Daoy (cell line): Measurements from ENCODE around the gene PRAMEF15. TPM values are rescaled to one million over a fixed set of nuclear protein-coding genes. Genes with fewer than 3 reads are reported as not detected.
"Not testable (repeated sequence)": the region's sequence is repeated elsewhere in the genome, so short reads cannot be mapped to it uniquely, and the experiment has no call there.

Experiments used
- DNase-seq: peaks from one replicate; pipeline ENCODE4 v3.0.0-alpha.2; 2015; ENCODE audit warnings: low read depth
- total RNA-seq: library from RNA; depleted of rRNA; stranded (reverse); fragments of >200 nt; shearing (Covaris generic); gene quantifications from 2 replicates; pipeline ENCODE4 v1.2.3, GENCODE V29; 2014; rRNA removed

Gene PRAMEF15
- not detected in 2 replicates for total RNA-seq

DNA sequence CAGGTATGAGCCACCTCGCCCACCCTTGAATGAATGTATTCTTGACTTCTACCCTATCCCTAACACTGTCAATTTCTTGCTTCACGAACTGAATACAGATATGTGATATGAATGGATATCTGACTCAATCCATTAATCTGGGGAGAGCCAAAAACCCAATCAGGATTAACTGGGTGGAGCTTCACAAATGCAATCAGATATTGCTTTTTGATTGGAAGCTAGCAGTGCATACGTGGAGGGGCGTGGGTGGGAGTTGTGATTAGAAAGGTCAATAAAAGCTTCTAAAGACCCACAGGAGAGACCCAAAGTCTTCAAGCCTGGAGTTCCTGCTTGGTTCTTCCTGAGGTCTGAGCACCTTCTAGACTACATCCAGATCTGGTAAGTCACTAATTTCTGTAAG, at the start of gene PRAMEF15:
Gene PRAMEF15 (plus strand): TSS at position 301 of the 400 bp plus-strand sequence. CDS start 2,827 bp downstream, outside the sequence.
- DNase-seq = not testable (repeated sequence)

DNA sequence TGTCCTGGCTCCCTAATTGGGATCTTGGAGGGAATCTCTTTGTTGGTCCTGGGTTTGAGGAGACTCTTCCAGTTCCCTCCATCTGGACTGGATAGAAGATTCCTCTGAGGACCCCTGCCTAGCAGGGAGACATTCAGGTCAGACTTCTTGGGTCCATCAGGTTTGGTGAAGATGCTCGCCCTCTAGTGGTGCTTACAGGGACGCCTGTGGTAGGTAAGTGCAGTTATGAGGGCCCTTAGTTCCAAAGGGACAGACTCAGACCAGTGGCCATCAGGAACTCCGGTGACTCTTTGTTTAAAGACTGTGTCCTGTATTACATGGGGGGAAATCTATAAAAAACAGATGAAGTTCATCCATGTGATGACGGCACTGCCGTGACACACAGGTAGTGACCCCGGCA, 38.4 kb upstream of the PRAMEF15 start:
- not testable (repeated sequence) for DNase-seq

DNA sequence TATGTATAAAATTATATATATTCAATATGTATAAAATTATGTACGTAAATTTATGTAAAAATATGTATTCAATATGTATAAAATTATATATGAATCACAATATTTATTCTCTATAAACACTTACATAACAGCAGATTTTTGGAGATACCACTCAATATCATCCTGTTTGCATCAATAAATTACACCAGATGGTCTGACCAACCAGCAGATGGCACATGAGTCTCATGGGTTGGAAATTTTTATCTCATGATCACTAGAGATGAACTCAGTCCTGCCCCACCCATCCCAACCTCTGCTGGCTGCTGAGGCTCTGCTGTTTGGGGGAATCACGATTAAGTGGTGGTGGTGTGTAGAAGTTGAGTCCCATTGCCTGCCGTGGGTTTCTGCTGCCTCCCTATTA, 35.8 kb upstream of the PRAMEF15 start:
- not testable (repeated sequence) for DNase-seq

DNA sequence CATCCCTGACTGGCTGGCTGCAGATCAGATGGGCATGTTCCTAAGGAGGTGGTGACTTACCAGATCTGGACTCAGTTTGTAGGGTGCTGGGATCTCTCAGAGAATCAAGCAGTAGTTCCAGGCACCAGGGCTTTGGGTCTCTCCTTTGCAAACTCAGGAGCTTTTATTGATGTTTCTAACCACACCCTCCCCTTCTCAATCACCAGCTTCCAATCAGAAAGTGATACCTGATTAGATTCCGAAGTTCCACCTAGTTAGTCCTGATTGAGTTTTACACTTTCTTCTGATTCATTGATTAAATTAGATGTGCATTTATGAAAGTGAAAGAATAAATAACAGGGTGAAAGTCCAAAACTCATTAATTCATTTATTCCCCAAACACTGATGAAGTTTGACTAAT, 30.3 kb upstream of the PRAMEF15 start, which contains the start of gene PRAMEF8:
Gene PRAMEF8 (minus strand): TSS at position 101 of the 400 bp plus-strand sequence. CDS start 1,046 bp downstream, outside the sequence.
- DNase-seq = not testable (repeated sequence)

DNA sequence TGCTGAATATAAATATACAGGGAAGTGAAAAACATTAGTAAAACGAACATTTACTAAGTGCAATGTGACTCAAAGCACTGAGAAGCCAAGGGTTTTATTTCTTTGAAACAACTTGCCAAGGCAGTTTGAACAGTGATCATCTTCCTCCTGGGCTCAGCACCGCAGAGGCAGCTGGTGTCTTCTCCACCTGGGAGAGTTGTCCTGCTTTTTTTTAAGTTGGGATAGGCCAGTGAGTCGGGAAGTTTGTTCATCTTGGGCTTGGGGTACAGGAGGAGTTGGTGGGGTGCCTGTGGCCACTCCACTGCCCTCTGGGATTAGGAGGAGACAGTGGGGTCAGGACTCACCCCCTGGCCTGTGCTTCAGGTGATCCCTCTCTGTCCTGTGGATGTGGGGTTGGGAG, 26.4 kb upstream of the PRAMEF15 start:
- not testable (repeated sequence) for DNase-seq

DNA sequence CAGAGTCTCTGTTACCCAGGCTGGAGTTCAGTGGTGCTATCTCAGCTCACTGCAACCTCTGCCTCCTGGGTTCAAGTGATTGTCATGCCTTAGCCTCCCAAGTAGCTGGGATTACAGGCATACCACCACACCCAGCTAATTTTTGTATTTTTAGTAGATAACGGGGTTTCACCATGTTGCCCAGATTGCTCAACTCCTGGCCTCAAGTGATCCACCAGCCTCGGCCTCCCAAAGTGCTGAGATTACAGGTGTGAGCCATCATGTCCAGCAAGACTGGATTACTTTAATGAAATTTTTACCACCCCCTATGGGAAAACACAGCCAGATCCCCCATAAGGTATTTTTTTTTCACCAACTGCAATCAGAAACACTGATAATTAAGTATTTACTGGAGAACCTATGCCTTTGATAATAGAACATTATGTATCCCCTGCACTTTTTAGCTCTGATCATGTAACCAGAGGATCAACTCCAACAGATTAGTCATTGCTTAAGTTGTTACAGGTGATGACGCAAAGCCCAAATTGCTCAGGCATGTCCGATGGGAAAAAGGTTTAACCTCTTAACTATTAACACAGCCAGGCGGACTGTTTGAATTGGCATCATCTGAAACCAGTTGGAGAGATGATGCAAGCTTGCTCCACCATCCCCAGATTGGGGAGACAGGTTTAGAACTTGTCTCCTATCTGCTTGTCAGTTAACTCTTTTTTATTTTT, 18.0 kb upstream of the PRAMEF15 start:
- not testable (repeated sequence) for DNase-seq

DNA sequence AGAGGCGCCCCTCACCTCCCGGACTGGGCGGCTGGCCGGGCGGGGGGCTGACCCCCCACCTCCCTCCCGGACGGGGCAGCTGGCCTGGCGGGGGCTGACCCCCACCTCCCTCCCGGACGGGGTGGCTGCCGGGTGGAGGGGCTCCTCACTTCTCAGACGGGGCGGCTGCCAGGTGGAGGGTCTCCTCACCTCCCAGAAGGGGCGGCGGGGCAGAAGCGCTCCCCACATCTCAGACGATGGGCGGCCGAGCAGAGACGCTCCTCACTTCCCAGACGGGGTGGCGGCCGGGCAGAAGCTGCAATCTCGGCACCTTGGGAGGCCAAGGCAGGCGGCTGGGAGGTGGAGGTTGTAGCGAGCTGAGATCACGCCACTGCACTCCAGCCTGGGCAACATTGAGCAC, 16.7 kb upstream of the PRAMEF15 start:
- DNase-seq = not testable (repeated sequence)

DNA sequence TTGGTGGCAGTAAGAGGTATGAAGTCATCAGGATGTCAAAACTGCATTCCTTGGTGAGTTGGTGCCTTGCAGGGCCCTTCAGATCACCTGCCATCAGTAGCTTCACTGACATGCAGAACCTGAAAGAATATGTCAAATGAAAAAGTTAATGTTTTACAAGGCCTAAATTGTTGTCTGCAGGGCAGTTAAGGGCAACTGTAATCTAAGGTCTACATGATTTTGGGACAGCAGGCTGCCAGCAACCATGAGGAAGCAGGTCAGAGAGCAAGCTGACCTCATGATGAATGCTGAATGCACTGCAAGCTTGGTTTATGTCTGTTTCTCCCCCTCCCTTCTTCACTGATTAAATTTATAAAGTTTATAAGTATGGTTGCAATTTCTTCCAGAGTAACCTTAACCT, 13.2 kb upstream of the PRAMEF15 start:
- DNase-seq = not testable (repeated sequence)

DNA sequence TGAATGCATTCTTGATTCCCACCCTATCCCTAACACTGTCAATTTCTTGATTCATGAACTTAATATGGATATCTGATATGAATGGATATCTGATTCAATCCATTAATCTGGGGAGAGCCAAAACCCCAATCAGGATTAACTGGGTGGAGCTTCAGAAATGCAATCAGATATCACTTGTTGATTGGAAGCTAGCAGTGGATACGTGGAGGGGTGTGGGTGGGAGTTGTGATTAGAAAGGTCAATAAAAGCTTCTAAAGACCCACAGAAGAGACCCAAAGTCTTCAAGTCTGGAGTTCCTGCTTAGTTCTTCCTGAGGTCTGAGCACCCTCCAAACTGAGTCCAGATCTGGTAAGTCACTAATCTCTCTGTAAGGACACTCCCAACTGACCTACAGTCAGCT, 12.1 kb upstream of the PRAMEF15 start, which contains the start of gene PRAMEF33:
Gene PRAMEF33 (plus strand): TSS at position 301 of the 400 bp plus-strand sequence. CDS start 2,416 bp downstream, outside the sequence.
- DNase-seq = not testable (repeated sequence)

DNA sequence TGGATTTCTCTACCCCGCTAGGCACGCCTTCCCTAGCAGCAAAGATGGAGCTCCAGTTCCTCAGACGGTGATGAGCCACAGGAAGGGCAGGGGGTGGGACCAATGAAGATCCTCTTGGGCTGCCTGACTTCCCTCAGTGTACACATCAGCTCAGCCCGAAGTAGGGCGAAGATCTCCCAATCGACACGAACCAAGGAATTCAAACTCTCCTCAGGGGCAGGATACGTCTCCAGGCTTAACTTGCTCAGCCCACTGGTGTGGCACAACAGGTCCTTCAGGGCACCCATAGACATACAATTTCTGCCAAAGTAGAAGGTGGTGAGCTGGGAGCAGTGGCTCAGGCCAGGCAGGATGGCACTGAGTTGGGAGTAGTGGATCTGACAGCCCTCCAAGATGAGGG, 27.1 kb downstream of the PRAMEF15 start:
- DNase-seq = not testable (repeated sequence)

DNA sequence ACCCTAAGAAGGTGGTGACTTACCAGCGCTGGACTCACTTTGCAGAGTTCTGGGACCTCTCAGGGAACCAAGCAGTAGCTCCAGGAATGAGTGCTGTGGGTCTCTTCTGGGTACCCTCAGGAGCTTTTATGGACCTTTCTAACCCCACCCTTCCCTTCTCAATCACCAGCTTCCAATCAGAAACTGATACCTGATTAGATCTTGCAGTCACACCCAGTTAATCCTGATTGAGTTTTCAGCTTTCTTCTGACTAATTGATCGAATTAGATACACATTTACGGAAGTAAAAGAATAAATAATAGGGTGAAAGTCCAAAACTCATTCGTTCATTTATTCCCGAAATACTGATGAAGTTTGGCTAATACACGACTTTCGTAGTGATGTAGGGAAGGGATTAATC, 31.7 kb downstream of the PRAMEF15 start, which contains the start of gene PRAMEF14:
Gene PRAMEF14 (minus strand): TSS at position 101 of the 400 bp plus-strand sequence. CDS start 1,820 bp downstream, outside the sequence.
- not testable (repeated sequence) for DNase-seq

DNA sequence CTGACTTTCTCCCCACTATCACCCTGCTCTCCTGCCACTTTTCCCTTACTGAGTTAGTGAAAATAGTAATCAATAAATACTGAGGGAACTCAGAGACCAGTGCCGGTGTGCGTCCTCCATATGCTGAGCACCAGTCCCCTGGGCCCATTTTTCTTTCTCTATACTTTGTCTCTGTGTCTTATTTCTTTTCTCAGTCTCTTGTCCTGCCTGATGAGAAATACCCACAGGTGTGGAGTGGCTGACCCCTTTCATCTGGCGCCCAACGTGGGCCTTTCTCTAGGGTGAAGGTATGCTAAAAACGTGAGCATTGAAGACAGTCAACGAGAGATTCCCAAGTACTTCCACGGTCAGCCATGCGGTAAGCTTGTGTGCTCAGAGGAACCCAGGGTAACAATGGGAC, 38.1 kb downstream of the PRAMEF15 start:
- not testable (repeated sequence) for DNase-seq

DNA sequence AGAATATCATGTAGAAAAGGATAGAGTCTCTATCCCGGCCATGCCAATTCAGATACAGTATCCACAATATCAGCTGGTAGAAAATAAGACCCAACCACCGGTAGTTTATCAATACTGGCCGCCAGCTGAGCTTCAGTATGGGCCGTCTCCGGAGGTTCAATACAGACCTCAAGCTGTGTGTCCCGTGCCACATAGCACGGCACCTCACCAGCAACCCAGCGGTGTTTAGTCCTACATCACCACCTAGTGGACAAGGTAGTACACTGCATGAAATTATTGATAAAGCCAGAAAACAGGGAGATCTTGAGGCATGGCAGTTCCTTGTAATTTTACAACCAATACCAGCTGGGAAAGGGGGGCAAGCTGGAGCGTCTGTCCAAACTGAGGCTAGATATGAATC, 39.1 kb downstream of the PRAMEF15 start:
- not testable (repeated sequence) for DNase-seq

DNA sequence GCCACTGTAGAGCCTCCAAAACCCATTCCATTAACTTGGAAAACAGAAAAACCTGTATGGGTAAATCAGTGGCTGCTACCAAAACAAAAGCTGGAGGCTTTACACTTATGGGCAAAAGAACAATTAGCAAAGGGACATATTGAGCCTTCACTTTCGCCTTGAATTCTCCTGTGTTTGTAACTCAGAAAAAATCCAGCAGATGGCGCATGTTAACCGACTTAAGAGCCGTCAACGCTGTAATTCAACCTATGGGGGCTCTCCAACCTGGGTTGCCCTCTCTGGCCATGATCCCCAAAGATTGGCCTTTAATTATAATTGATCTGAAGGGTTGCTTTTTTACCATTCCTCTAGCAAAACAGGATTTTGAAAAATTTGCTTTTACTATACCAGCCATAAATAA, 41.4 kb downstream of the PRAMEF15 start:
- peak; percentile 48 for DNase-seq

DNA sequence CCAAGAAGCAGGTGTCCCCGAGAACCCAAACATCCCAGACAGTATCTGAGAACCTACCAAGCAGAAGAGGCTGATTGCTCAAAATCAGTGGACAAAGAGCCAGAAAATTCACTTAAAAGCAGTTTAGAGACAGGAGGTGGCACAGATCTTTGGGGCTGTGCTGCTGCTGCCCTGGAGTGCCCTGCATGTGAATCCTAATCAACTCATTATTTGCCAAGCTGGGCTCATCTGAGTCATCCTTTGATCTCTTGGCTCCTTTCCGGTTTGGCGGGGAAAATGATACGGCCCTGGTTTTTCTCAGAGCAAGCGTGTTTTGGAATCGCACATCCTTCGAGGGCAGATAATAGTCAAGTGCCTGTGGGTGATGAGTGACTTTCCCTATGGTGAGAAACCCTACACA, 47.0 kb downstream of the PRAMEF15 start:
- not testable (repeated sequence) for DNase-seq

DNA sequence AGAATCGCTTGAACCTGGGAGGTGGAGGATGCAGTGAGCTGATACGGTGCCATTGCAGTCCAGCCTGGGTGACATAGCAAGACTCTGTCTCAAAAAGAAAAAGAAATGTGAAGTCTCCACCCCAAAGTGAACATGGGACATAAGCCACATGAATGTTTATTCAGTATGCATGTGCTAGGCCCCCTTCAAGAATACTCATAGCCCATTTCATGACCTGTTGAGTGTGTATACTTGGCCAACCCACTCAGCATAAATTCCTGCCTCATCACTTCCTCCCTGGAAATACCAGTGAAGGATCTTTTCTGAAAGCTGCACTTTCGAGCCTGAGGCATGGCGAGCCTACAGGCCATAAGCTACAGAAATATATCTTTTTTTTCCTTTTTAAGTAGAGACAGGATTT, 49.5 kb downstream of the PRAMEF15 start:
- DNase-seq = not testable (repeated sequence)

DNA sequence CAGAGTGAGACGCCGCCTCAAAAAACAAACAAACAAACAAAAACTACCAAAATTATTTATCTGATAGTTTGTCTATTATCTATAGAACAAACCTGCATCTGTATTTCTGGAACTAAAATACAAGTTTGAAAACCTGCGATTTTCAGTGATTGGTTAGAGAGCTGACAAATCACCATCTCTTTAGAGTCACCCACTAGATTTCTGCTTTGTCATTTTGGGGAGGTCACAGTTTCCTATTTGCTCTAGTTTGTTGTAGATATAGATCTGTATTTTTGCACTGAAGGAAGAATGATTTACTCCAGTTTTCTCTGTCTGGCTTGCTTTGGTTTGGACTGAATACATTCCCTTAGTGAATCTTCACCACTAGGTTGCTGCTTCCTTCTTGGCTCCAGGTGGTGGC, 51.2 kb downstream of the PRAMEF15 start:
- DNase-seq = not testable (repeated sequence)

DNA sequence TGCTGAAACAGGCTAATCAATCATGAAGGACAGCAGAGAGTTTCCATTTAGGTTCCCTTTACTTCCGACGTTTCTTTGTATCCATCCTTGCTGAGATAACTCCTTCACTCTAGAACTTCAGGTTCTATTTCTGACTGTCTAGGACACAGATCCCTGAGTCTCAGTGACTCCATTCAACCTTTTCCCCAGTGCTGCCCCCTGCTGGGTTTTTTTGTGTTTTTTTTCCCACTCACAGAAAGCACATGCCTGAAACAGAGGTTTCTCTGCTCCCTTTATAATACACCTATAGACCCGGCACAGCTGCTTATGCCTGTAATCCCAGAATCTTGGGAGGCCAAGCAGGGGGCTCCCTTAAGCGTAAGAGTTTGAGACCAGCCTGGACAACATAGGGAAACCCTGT, 53.2 kb downstream of the PRAMEF15 start:
- DNase-seq = not testable (repeated sequence)

Other genes with a start within 250 kb of the PRAMEF15 start
- not detected in 2 replicates for gene PRAMEF25, start 244.8 kb upstream of the PRAMEF15 start, total RNA-seq
- gene HNRNPCL2, start 198.7 kb upstream of the PRAMEF15 start, total RNA-seq = not detected in 2 replicates
- not detected in 2 replicates for gene PRAMEF26, start 159.6 kb upstream of the PRAMEF15 start, total RNA-seq
- not detected in 2 replicates for gene HNRNPCL4, start 149.9 kb upstream of the PRAMEF15 start, total RNA-seq
- gene PRAMEF9, start 143.7 kb upstream of the PRAMEF15 start, total RNA-seq = not detected in 2 replicates
- gene PRAMEF13, start 114.2 kb upstream of the PRAMEF15 start, total RNA-seq = not detected in 2 replicates
- gene PRAMEF18, start 89.4 kb upstream of the PRAMEF15 start, total RNA-seq = not detected in 2 replicates
- not detected in 2 replicates for gene PRAMEF5, start 61.4 kb upstream of the PRAMEF15 start, total RNA-seq
- not detected in 2 replicates for gene PRAMEF8, start 30.4 kb upstream of the PRAMEF15 start, total RNA-seq
- not detected in 2 replicates for gene PRAMEF33, start 12.0 kb upstream of the PRAMEF15 start, total RNA-seq
- not detected in 2 replicates for gene PRAMEF14, start 31.6 kb downstream of the PRAMEF15 start, total RNA-seq
- not detected in 2 replicates for gene PRAMEF19, start 56.4 kb downstream of the PRAMEF15 start, total RNA-seq
- gene PRAMEF17, start 74.1 kb downstream of the PRAMEF15 start, total RNA-seq = not detected in 2 replicates
- gene PRAMEF20, start 94.9 kb downstream of the PRAMEF15 start, total RNA-seq = not detected in 2 replicates
- not detected in 2 replicates for gene LRRC38, start 198.4 kb downstream of the PRAMEF15 start, total RNA-seq